GM12891 (cell line): ENCODE results near the gene SP140.
A peak's percentile ranks its signal among the peaks of the same experiment; 100 is the strongest.

ENCODE experiments used
- POLR2A ChIP-seq: IDR thresholded peaks from 2 replicates; pipeline ENCODE4 v1.6.1; 2011; ENCODE audit warnings: low read depth, low read length, control low read depth
- POLR2AphosphoS5 ChIP-seq: IDR thresholded peaks from 2 replicates; pipeline ENCODE4 v1.6.1; 2011; ENCODE audit warnings: low read depth, low read length, control low read depth
- POU2F2 ChIP-seq: IDR thresholded peaks from 2 replicates; pipeline ENCODE4 v1.6.1; 2011; ENCODE audit warnings: low read depth, mild to moderate bottlenecking, control low read depth, low read length, moderate library complexity
- TAF1 ChIP-seq: IDR thresholded peaks from 2 replicates; pipeline ENCODE4 v1.6.1; 2011; ENCODE audit warnings: low read depth, low read length, control low read depth

- TF ChIP-seq POLR2AphosphoS5 (no peak), TAF1 (no peak), POLR2A (no peak), POU2F2 (peak; percentile 71; the same call in 1 of the 2 replicates)
Measured at GRCh38 chr2:230224458-230224857, 1.1 kb upstream of the SP140 start.
